Stimulated activated naive B cell treated with anti-CD40 and anti-IgM and Interleukin-4, amounts not matched to agents 10 μg/mL and 1 μg/mL and 100 μg/mL, for 72 hours (primary cell): Measurements from ENCODE around the gene CCDC73.
"Not testable (repeated sequence)": the region's sequence is repeated elsewhere in the genome, so short reads cannot be mapped to it uniquely, and the experiment has no call there.

ENCODE experiments used
- ATAC-seq, 2 donors: fragments of 150-1000 bp; cut with Tn5 transposase; replicated peaks; 2 replicates each; pipeline ENCODE4 v1.10.0; 2021; ENCODE audit warnings: moderate library complexity in 1 of 2
- DNase-seq: peaks from one replicate; pipeline ENCODE4 v3.0.0; 2021
- H3K27ac Mint-ChIP-seq: one replicate; pipeline ENCODE4 v1.8.0; 2022; ENCODE audit warnings: mild to moderate bottlenecking, mixed read lengths
- H3K27me3 Mint-ChIP-seq, 2 donors: one replicate each; pipeline ENCODE4 v1.8.0; 2022; ENCODE audit warnings: mixed read lengths in 2 of 2
- H3K36me3 Mint-ChIP-seq, 2 donors: one replicate each; pipeline ENCODE4 v1.8.0; 2022; ENCODE audit warnings: mixed read lengths in 2 of 2, mild to moderate bottlenecking in 1 of 2
- H3K4me1 Mint-ChIP-seq, 2 donors: one replicate each; pipeline ENCODE4 v1.8.0; 2022; ENCODE audit warnings: mixed read lengths in 2 of 2, mild to moderate bottlenecking in 1 of 2
- H3K4me3 Mint-ChIP-seq, 2 donors: one replicate each; pipeline ENCODE4 v1.8.0; 2022; ENCODE audit warnings: mild to moderate bottlenecking in 2 of 2, mixed read lengths in 2 of 2, moderate library complexity in 1 of 2
- H3K9me3 Mint-ChIP-seq, 2 donors: one replicate each; pipeline ENCODE4 v1.8.0; 2022; ENCODE audit warnings: mixed read lengths in 2 of 2, mild to moderate bottlenecking in 1 of 2

The CCDC73 gene

DNA sequence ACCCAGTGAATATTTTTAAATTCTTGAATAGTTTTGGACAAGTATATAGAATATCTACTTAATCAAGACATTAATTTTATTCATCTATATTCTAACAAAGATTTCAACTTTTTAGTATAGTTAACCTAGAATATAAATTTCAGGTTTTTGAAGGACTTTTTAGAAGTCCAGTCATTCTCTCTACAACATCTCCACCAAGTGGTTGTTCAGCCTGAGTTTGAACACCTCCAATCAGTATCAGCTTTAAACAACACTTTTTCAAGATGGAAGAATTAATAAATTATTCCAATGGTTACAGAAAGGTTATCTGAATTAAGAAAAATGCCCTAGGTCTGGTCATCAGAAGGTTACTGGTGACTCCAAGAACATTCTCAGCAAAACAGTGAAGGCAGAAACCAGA is 179.0 kb downstream of the CCDC73 start:
- ATAC-seq (no peak), DNase-seq (no peak)
- Mint-ChIP-seq H3K4me1 (peaks cover 0 to 2% of the 10 kb centered on the region in 2 donors), H3K4me3 (no peak overlapping the region), H3K27me3 (peaks cover 0 to 6% of the 10 kb centered on the region in 2 donors), H3K27ac (no peak overlapping the region), H3K9me3 (peaks cover 2 to 4% of the 10 kb centered on the region in 2 donors), H3K36me3 (peaks cover 15 to 18% of the 10 kb centered on the region in 2 donors)

DNA sequence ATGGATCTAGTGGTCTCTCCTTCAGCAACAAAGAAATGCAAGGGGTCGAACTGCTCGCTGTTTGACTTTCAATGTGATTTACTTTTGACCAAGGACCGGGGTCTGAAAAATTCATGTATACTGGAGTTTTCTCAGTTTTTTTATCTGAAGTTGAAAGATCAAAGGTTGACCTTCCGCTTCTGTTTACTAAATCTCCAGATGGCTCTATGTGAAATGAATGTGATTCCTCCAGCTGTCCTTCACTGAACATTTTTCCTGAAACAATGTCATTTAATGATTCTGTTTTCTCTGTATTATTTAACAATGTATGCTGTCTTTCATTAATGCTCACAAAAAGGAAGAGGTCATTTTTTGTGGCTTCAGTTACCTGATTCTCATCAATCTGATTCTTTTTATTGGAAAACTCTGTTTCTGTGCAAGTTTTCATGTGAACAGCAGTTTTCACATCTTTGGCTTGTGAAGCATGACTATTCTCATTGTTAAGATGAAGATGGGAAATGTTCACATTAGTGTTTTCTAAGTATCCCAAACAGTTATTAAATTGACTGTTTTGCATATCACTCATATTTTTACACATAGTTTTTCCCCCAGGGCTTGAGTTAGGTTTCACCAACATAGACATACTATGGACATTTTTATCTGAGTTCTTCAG is 180.8 kb downstream of the CCDC73 start:
- no peak overlapping the region for H3K4me3 Mint-ChIP-seq
- no peaks in the 10 kb centered on the region for H3K27me3 Mint-ChIP-seq
- H3K9me3 Mint-ChIP-seq, result peaks cover 3 to 14% of the 10 kb centered on the region in 2 donors
- H3K36me3 Mint-ChIP-seq, result peaks cover 22 to 27% of the 10 kb centered on the region in 2 donors
- ATAC-seq, result no peak
- no peaks in the 10 kb centered on the region for H3K4me1 Mint-ChIP-seq
- no peak for DNase-seq
- H3K27ac Mint-ChIP-seq, result no peak overlapping the region

DNA sequence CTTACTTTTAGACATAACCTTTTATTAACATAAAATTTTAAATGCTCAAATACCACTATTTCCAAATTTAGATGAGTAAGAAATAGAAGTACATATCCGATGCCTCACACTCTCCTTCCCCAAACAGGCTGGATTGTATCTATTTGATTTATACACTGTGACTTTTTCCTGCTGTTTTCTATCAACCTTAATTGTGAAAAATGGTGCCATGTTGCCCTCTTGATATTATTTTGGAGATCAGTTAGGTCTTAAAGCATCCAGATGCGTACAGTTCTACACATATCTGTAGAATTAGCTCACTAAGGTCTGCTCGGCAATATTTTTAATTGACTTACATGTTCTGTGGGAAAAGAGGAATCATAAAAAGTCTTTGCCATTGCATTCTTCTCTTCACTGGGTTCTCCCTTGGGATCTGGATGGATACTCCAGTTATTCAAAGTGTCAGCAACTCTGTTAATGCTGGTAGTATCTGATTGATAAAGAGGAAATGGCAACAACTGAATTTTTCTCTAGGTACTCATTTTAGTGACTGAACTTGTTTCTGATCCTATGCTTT is 183.6 kb downstream of the CCDC73 start:
- Mint-ChIP-seq H3K27me3 (no peaks in the 10 kb centered on the region), H3K9me3 (peaks cover 9 to 20% of the 10 kb centered on the region in 2 donors), H3K36me3 (peaks cover 28 to 29% of the 10 kb centered on the region in 2 donors), H3K4me1 (no peaks in the 10 kb centered on the region), H3K4me3 (no peak overlapping the region), H3K27ac (no peak overlapping the region)
- DNase-seq (no peak), ATAC-seq (no peak)

DNA sequence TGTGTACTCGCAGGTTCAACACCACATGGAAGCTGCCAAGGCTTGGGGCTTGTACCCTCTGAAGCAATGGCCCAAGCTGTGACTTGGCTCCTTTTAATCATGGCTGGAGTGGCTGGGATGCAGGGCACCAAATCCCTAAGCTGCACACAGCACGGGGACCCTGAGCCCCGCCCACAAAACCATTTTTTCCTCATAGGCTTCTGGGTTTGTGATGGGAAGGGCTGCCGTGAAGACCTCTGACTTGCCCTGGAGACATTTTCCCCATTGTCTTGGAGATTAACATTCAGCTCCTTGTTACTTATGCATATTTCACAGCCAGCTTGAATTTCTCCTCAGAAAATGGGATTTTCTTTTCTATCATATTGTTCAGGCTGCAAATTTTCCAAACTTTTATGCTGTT is 185.6 kb downstream of the CCDC73 start:
- H3K27ac Mint-ChIP-seq, H3K4me1 Mint-ChIP-seq, H3K4me3 Mint-ChIP-seq, ATAC-seq, H3K27me3 Mint-ChIP-seq, DNase-seq: not testable (repeated sequence)
- Mint-ChIP-seq H3K9me3 (peaks cover 9 to 20% of the 10 kb centered on the region in 2 donors), H3K36me3 (peaks cover 33 to 42% of the 10 kb centered on the region in 2 donors)

DNA sequence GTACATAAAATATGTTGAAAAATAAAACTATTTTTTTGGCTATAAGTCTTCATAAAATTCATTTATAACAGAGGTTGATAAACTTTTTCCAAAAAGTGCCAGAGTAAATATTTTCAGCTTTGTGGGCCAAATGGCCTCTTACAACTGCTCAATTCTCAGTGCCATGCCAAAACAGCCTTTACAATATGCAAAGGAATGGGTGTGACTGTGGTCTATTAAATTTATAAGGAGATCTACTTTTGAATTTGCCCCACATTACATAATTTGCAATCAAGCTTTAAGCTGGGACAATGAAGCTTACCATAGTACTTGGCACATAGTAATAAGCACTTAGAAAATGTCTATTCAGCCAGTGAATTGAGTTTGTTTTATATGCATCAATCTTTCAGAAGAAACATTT is 188.2 kb downstream of the CCDC73 start:
- Mint-ChIP-seq H3K9me3 (peaks cover 9 to 20% of the 10 kb centered on the region in 2 donors), H3K27me3 (no peaks in the 10 kb centered on the region), H3K27ac (no peak overlapping the region), H3K4me3 (no peak overlapping the region), H3K36me3 (peaks cover 31 to 49% of the 10 kb centered on the region in 2 donors), H3K4me1 (no peaks in the 10 kb centered on the region)
- no peak for DNase-seq
- no peak for ATAC-seq

DNA sequence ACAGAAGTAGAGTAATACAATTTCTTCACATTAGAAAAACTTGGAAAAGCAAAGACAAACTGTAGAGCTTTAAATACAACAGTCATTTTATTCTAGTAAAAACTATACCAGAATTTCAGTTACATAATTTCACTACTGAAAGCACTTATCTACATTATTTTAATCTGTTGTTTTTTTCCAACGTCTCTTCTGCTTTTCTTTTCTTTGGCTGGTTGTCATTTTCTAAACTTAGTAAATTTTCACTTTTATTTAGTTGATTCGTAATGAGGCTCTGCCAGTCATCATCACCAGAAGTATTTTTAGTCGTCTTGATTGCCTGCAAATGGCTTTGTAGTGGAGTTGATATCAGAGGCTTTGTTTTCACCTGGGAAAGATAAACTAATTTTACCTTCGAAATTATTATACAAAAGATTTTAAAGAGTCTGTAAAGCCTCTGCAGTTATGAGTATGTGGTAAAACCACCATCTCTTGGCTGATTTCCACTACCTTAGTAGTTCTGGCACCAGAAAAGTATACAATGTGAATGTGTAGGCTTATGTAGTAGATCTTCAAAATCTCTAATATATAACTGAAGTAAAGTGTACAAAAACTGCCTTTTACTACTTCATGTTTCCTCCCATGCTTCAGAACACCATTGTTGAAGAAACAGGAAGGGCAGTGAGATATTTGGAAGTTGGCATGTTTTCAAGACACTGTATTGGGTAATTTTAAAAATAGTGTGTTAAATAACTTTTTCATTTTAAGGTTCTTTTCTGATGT is 191.6 kb downstream of the CCDC73 start:
- H3K36me3 Mint-ChIP-seq, result peaks cover 18 to 33% of the 10 kb centered on the region in 2 donors
- H3K4me3 Mint-ChIP-seq, result no peak overlapping the region
- no peaks in the 10 kb centered on the region for H3K4me1 Mint-ChIP-seq
- DNase-seq (no peak), ATAC-seq (no peak)
- H3K27me3 Mint-ChIP-seq, result no peaks in the 10 kb centered on the region
- peaks cover 2 to 4% of the 10 kb centered on the region in 2 donors for H3K9me3 Mint-ChIP-seq
- no peak overlapping the region for H3K27ac Mint-ChIP-seq

DNA sequence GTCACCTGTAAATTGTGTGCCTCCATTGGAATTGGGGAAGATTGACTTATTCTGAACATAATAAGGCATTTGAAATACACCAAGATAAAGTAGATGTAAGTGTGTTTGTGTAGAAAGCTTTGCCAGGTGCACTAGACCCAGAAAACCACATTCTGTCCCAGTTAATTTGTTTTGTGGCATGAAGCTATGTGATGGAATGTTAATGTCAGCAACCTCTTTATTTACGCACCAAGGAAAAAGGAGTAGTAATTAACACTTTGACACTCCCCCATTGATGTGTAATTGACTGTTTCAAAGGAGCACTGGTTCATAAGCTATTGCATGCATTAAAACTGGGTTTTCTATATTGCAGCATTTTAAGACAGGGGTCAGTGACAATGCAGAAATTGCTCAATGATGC is 196.5 kb downstream of the CCDC73 start:
- Mint-ChIP-seq H3K27me3 (no peaks in the 10 kb centered on the region), H3K36me3 (peaks cover 29 to 47% of the 10 kb centered on the region in 2 donors), H3K4me1 (peaks cover 2 to 26% of the 10 kb centered on the region in 2 donors), H3K4me3 (no peak overlapping the region), H3K27ac (peak overlapping the region; percentile 14), H3K9me3 (no peaks in the 10 kb centered on the region)
- DNase-seq (no peak), ATAC-seq (no peak)

DNA sequence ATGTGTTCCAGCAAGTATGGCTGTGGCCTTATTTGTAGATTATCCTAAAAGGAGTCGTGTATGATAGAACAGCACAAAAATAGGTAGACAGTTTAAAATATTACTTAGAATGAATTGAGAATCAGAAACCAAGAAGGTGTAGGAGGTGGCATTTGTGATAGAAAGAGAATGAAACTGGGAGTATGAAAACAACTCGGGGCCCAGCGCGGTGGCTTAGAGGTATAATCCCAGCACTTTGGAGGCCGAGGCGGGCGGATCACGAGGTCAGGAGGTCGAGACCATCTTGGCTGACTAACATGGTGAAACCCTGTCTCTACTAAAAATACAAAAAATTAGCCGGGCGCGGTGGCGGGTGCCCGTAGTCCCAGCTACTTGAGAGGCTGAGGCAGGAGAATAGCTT is 198.3 kb downstream of the CCDC73 start:
- not testable (repeated sequence) for H3K27me3 Mint-ChIP-seq, DNase-seq, ATAC-seq, H3K27ac Mint-ChIP-seq, H3K4me3 Mint-ChIP-seq, H3K9me3 Mint-ChIP-seq
- peaks cover 43 to 52% of the 10 kb centered on the region in 2 donors for H3K36me3 Mint-ChIP-seq
- H3K4me1 Mint-ChIP-seq, result peaks cover 7 to 33% of the 10 kb centered on the region in 2 donors

DNA sequence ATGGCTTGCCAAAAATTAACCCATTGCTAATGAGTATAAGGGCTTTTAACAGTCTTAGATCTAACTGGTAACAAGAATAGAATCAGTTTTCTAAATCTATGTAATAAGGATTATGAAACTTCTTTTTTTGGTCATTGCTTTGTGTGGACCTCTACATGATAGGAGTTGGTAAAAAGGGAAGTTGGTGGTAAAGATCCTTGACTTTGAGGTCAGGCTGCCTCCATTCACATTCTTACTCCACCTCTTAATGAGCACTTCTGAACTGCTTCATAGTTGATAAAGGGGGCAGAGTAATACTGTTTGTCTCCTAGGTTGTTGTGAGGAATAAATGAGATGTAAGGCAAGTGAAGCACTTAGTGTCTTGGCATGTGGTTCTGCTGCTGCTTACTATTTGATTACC is 200.2 kb downstream of the CCDC73 start:
- no peak for DNase-seq
- ATAC-seq, result peak; percentile 61 to 64
- no peak overlapping the region for H3K27ac Mint-ChIP-seq
- H3K9me3 Mint-ChIP-seq, result no peaks in the 10 kb centered on the region
- peaks cover 46 to 55% of the 10 kb centered on the region in 2 donors for H3K36me3 Mint-ChIP-seq
- H3K4me3 Mint-ChIP-seq, result no peak overlapping the region
- no peaks in the 10 kb centered on the region for H3K27me3 Mint-ChIP-seq
- H3K4me1 Mint-ChIP-seq, result peaks cover 7 to 33% of the 10 kb centered on the region in 2 donors

DNA sequence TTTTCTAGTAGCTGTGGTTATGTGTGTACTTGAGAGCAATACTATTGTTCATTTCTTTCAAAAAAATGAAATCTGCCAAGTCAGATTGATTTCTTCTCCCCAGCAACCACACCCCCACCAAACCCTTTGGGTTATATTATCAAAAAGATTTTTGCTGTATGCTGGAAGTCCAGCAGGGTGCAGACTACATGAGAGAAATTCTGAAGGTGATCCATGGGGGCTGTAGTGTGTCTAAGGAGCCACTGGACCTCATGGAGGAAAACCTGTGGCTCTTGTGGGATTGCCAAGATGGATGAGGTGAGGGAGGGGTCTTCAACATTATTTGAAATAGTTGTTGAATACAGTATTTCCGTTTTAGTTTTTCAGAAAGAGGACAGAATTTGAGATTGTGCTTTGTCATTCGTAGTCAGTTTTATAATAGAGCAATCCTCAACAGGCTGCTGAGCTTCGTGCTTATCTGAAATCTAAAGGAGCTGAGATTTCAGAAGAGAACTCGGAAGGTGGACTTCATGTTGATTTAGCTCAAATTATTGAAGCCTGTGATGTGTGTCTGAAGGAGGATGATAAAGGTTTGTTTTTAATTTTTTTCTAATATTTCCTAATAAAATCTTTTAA is 207.8 kb downstream of the CCDC73 start:
- Mint-ChIP-seq H3K27ac (no peak overlapping the region), H3K4me1 (peaks cover 10 to 26% of the 10 kb centered on the region in 2 donors), H3K36me3 (peaks cover 18 to 41% of the 10 kb centered on the region in 2 donors), H3K4me3 (peak overlapping the region in 1 of 2 donors; percentile 18), H3K27me3 (no peaks in the 10 kb centered on the region), H3K9me3 (no peaks in the 10 kb centered on the region)
- DNase-seq (no peak), ATAC-seq (no peak)

DNA sequence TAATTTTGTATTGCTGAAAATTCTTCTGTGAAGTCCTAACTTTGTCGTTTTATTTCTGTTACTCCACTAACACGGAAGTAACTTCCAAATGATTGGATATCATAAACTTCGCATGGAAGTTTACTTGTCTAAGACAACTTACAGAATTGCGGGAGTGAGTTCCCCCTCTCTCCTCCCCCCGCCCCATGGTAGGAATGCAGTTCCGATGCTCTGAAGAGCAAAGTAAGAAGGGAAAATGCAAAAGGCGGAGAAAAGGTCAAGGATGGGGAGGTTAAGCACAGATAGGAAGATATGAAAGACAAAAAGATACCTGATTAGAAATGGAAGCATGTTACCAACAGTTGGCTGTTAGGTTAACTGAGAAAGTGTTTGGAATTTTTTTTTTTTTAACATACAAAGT is 209.5 kb downstream of the CCDC73 start:
- Mint-ChIP-seq H3K36me3 (peaks cover 11 to 33% of the 10 kb centered on the region in 2 donors), H3K27me3 (no peaks in the 10 kb centered on the region), H3K27ac (peak overlapping the region; percentile 99), H3K9me3 (no peaks in the 10 kb centered on the region), H3K4me3 (peak overlapping the region; percentile 98), H3K4me1 (peaks cover 9 to 24% of the 10 kb centered on the region in 2 donors)
- no peak for DNase-seq
- no peak for ATAC-seq

DNA sequence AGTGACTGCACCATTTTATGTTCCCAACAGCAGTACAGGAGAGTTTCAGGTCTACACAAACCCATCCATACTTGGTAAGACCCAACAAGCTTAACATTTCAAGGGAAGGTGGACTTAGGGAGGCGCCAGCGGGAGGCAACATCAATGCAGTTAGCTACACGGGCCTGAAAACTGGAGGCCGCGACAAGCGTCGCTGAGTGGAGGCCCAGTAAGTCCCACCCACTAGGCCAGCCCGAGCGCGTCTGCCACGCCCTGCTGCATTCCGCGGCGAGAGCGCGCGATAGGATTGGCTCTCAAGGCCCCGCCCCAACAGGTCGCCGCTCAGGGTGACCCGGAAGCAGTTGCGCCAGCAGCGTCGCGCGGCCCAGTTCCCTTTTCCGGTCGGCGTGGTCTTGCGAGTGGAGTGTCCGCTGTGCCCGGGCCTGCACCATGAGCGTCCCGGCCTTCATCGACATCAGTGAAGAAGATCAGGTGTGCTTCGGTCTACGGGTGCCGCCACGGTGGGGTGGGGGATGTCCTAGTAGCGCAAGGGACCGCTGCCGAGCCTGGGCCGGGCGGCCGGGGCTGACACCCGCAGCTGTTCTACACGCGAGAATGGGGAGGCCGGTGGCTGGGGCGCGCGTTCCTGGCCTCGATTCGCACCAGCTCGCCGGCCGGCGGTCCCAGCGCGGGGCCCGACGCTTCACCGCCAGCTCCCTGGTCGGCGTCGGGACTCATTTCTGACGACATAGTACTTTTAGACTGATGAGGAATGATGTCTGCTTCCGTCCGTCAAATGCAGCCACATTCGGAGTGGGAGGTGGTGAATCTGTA is 210.8 kb downstream of the CCDC73 start, which contains the start of gene EIF3M:
Gene EIF3M, plus strand, starts transcription at position 373 of the 813 bp plus-strand sequence. Its CDS starts 57 bp downstream, at position 430.
- H3K4me1 Mint-ChIP-seq, result peaks cover 9 to 24% of the 10 kb centered on the region in 2 donors
- H3K27ac Mint-ChIP-seq, result peak within 1 kb of the TSS; percentile 99
- H3K9me3 Mint-ChIP-seq, result no peaks in the 10 kb centered on the region
- ATAC-seq (peak; percentile 99), DNase-seq (peak; percentile 95)
- peaks cover 10 to 30% of the 10 kb centered on the region in 2 donors for H3K36me3 Mint-ChIP-seq
- peak within 1 kb of the TSS; percentile 98 for H3K4me3 Mint-ChIP-seq
- no peaks in the 10 kb centered on the region for H3K27me3 Mint-ChIP-seq

DNA sequence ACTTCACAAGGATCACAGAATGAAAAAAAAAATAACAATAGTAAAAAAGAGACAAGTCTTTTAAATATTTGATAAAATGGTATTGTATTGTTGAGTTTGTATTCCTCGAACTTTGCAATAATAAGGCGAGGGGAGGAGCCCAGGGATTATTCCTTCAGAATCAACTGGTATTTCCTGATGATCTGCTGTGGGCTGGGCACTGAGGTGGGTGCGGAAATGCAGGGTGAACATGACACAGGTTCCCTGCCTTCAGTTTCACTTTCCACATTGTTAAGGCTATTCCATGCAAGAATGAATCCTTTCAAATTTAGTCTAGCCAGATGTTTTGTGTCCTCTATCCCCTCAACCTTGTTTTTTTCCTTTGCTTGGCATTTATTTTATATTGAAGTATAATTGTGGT is 212.9 kb downstream of the CCDC73 start:
- H3K9me3 Mint-ChIP-seq, result no peaks in the 10 kb centered on the region
- H3K36me3 Mint-ChIP-seq, result peaks cover 8 to 23% of the 10 kb centered on the region in 2 donors
- H3K27me3 Mint-ChIP-seq, result no peaks in the 10 kb centered on the region
- H3K4me3 Mint-ChIP-seq, result no peak overlapping the region
- H3K4me1 Mint-ChIP-seq, result peaks cover 7 to 18% of the 10 kb centered on the region in 2 donors
- H3K27ac Mint-ChIP-seq, result no peak overlapping the region
- DNase-seq, result no peak
- ATAC-seq, result no peak
